Effector memory CD8-positive, alpha-beta T cell (primary cell): ENCODE results near the gene UHRF2.

Experiments
- ATAC-seq: fragments of 150-1000 bp; cut with Tn5 transposase; replicated peaks from 2 replicates; pipeline ENCODE4 v1.10.0; 2021; ENCODE audit warnings: mild to moderate bottlenecking, moderate library complexity
- DNase-seq, 3 experiments: peaks; one replicate each; pipeline ENCODE4 v3.0.0; 2021
- H3K27ac Mint-ChIP-seq, 2 donors: one replicate each; pipeline ENCODE4 v1.8.0; 2022; ENCODE audit warnings: mild to moderate bottlenecking in 2 of 2, mixed read lengths in 2 of 2, moderate library complexity in 2 of 2
- H3K27me3 Mint-ChIP-seq, 2 donors: one replicate each; pipeline ENCODE4 v1.8.0; 2022; ENCODE audit warnings: mixed read lengths in 2 of 2
- H3K36me3 Mint-ChIP-seq: one replicate; pipeline ENCODE4 v1.8.0; 2022; ENCODE audit warnings: mild to moderate bottlenecking, moderate library complexity, mixed read lengths; ENCODE audit not compliant: insufficient read depth
- H3K4me1 Mint-ChIP-seq, 2 donors: one replicate each; pipeline ENCODE4 v1.8.0; 2022; ENCODE audit warnings: low read depth in 2 of 2, mixed read lengths in 2 of 2
- H3K4me3 Mint-ChIP-seq, 2 donors: one replicate each; pipeline ENCODE4 v1.8.0; 2022; ENCODE audit warnings: mild to moderate bottlenecking in 2 of 2, mixed read lengths in 2 of 2, moderate library complexity in 2 of 2
- H3K9me3 Mint-ChIP-seq, 2 donors: one replicate each; pipeline ENCODE4 v1.8.0; 2022; ENCODE audit warnings: mixed read lengths in 2 of 2

UHRF2 gene

DNA sequence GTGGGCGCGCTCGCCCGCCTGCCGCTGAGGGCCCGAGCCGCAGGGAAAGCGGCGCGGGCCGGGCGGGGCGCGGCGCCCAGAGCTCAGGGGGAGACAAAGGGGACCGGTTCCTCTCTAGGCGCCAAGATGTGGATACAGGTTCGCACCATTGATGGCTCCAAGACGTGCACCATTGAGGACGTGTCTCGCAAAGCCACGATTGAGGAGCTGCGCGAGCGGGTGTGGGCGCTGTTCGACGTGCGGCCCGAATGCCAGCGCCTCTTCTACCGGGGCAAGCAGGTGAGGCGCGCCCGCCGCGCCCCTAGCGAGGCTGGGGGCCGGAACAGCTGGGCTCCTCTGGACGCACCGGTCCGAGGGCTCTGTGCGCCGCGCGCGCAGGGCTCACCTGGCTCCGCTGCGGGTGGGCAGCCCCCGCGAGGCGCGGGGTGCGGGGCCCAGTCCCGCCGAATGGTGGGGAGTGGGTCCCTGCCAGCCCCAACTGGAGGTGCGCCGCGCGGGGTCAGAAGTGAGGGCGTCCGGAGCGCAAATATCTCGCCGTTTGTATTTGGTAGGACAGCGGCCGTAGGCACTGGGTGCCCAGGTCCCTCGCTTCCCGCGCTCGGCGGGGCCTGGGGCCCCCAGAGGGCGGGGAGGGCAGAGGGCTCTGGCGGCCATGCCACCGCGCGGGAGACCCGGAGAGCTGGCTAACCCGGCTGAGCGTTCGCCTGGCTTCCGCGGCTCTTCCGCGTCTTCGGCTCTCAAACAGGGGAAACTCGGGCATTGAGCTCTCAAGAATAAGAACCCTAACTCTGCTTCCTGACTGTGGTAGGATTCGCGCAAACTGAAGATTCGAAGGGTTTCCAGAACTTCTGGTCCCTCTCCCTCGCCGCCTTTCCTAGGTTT is 607 bp downstream of the UHRF2 start:
- Mint-ChIP-seq H3K36me3 (peaks cover 34% of the 10 kb centered on the region), H3K27me3 (no peaks in the 10 kb centered on the region), H3K4me3 (peak overlapping the region; percentile 83 to 86), H3K9me3 (no peaks in the 10 kb centered on the region), H3K27ac (peak overlapping the region; percentile 90 to 93), H3K4me1 (peaks cover 27 to 44% of the 10 kb centered on the region in 2 donors)
- ATAC-seq (peak; percentile 28), DNase-seq (peak; percentile 10 to 31 (median 21))

DNA sequence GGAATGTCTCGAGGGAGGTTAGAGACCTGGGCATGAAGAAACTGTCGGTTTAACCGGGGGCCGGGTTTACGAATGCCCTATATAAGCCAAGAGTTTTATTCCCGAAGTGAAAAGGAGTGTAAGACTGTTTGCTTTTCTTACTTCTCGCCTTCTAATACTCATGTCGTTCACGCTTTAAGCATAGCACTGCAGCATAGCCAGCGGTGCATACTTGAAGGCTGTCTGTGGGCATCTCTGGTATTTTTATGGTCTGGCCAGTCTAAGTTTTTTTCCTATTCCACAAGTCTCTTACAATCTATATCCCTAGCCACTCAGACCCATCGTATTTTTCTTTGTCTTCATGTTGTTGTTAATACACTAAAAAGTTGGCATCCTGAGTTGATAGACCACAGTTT is 1.2 kb downstream of the UHRF2 start:
- Mint-ChIP-seq H3K27me3 (no peaks in the 10 kb centered on the region), H3K9me3 (no peaks in the 10 kb centered on the region), H3K4me1 (peaks cover 31 to 51% of the 10 kb centered on the region in 2 donors), H3K27ac (peak overlapping the region; percentile 87 to 93), H3K4me3 (peak overlapping the region; percentile 83 to 86), H3K36me3 (peaks cover 34% of the 10 kb centered on the region)
- DNase-seq = no peak
- ATAC-seq = no peak

DNA sequence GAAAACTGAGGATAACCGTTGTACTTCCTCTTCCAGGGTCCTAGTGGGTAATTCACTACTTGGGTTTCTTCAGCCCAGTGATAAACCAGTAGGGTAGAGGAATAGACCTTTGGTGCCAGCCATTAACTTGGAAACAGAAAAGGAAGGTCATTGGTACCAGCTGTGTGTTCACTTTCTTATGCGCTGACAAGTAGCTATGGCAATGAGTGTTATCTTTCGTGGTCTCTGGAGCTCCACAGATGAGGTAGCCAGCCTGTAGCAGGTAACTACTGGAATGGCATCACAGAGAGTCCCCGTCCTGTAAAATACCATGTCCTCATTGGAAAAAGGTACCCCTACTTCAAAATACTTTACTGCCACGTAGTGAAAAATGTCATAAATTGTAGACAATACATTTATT is 2.3 kb downstream of the UHRF2 start:
- peak overlapping the region; percentile 83 to 86 for H3K4me3 Mint-ChIP-seq
- H3K4me1 Mint-ChIP-seq = peaks cover 36 to 54% of the 10 kb centered on the region in 2 donors
- no peaks in the 10 kb centered on the region for H3K9me3 Mint-ChIP-seq
- peaks cover 34% of the 10 kb centered on the region for H3K36me3 Mint-ChIP-seq
- peak overlapping the region; percentile 87 to 93 for H3K27ac Mint-ChIP-seq
- DNase-seq (no peak), ATAC-seq (no peak)
- H3K27me3 Mint-ChIP-seq = no peaks in the 10 kb centered on the region

DNA sequence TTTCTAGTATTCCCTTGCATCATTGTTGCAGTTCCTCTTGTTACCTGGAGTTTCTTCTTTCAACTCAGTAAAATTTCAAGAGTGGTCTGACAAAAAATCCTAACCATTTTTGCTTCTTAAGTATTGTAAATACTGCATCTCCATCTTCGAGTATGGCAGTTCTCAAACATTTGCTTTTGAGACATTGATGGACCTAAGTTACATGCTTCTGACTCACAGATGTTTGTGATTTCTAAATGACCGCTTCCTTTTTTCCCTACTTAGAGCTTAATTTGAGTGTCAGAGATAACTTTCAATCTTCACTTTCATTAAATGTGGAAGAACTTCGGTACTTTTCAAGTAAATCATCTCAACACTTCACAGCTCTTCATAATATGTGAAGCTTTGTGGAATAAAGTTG is 4.2 kb downstream of the UHRF2 start:
- DNase-seq = no peak
- H3K36me3 Mint-ChIP-seq = peaks cover 39% of the 10 kb centered on the region
- H3K4me3 Mint-ChIP-seq = peak overlapping the region; percentile 39 to 83
- H3K27ac Mint-ChIP-seq = peak overlapping the region; percentile 24 to 90
- H3K27me3 Mint-ChIP-seq = no peaks in the 10 kb centered on the region
- H3K4me1 Mint-ChIP-seq = peaks cover 35 to 64% of the 10 kb centered on the region in 2 donors
- no peak for ATAC-seq
- no peaks in the 10 kb centered on the region for H3K9me3 Mint-ChIP-seq

DNA sequence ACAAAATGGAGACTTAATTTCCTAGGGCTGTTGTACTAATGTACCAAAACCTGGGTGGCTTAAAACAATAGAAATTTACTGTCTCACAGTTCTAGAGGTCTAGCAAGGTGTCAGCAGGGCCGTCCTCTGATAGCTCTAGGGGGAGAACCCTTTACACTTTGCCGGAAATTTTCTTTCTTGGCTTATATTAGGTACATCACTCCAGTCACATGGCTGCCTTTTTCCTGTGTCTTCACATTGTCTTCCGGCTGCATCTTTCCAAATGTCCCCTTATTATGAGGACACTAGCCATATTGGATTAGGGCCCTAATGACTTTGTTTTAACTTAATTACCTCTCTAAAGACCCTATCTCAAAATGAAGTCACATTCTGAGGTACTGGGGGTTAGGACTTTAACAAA is 5.8 kb downstream of the UHRF2 start:
- Mint-ChIP-seq H3K36me3 (peaks cover 41% of the 10 kb centered on the region), H3K4me1 (peaks cover 38 to 68% of the 10 kb centered on the region in 2 donors), H3K4me3 (peak overlapping the region; percentile 27 to 83), H3K27ac (peak overlapping the region in 1 of 2 donors; percentile 90), H3K27me3 (no peaks in the 10 kb centered on the region), H3K9me3 (no peaks in the 10 kb centered on the region)
- ATAC-seq = peak; percentile 27
- no peak for DNase-seq

DNA sequence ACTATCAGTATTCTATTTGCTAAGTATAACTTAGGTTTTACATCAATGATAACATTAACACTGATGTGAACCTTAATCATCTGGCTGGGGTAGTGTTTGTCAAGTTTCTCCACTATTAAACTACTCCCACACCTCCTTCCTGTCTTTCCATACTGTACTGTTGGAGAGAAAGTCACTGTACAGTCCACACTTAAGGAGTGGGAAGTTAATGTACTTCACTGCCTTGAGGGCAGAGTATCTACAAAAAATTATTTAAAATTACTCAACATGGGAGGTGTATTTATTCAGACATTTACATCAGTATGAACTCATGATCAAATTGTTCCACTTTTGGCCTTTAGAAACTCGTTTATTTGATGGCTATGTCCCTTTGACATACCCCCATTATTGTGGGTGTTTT is 11.9 kb downstream of the UHRF2 start:
- H3K9me3 Mint-ChIP-seq = no peaks in the 10 kb centered on the region
- H3K27me3 Mint-ChIP-seq = no peaks in the 10 kb centered on the region
- DNase-seq (no peak), ATAC-seq (no peak)
- H3K36me3 Mint-ChIP-seq = peaks cover 53% of the 10 kb centered on the region
- peaks cover 37 to 64% of the 10 kb centered on the region in 2 donors for H3K4me1 Mint-ChIP-seq
- H3K27ac Mint-ChIP-seq = peak overlapping the region; percentile 35 to 81
- H3K4me3 Mint-ChIP-seq = no peak overlapping the region

DNA sequence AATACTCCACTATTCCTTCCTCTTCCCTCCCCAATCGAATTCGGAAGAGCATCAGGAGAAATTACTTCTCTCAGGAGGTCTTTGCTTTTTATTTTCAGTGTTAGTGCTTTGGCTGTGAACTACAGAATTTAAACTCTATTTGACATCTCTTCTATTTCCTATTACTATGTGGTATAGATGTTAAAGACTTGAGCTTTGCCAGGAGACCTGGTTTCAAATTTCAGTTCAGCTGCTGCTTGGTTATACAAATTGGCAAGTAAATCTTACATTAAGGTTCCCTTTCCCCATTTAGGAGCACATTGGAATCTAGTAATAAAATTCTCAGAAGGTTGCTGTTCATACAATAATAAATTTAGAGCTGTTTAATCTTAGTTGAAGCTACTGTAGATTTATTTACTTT is 13.1 kb downstream of the UHRF2 start:
- DNase-seq = no peak

DNA sequence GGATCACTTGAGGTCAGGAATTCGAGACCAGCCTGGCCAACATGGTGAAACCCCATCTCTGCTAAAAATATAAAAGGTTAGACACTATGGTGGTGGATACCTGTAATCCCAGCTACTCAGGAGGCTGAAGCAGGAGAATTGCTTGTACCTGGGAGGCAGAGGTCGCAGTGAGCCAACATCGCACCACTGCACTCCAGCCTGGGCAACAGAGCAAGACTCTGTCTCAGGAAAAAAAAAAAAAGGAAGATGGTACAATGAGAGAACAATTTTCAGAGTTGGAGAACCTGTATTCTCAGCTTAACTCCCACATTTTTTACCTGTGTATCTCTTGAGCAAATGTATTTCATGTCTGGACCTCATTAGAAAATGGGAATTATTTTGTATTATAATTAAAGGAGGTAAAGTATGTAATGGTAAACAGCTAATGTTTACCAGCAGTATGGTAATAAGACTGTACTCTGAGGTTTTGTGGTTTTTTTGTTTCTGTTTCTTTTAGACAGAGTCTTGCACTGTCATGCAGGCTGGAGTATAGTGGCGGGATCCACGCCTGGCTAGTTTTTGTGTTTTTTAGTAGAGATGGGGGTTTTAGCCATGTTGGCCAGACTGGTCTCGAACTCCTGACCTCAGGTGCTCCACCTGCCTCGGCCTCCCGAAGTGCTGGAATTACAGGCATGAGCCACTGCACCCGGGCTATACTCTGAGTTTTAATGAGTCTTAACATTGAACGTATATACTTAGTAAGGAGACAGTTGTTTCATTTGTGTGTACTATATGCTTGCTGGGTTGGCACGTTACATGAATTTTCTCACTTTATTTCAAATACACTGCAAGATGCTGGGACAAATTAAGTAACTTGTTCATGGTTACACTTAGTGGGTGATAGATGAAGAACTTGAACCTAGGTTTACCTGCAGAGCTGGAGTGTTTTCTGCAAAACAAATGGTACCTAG is 16.2 kb downstream of the UHRF2 start:
- no peaks in the 10 kb centered on the region for H3K9me3 Mint-ChIP-seq
- H3K4me1 Mint-ChIP-seq = peaks cover 49 to 78% of the 10 kb centered on the region in 2 donors
- peak; percentile 13 to 29 (median 16) for DNase-seq
- peak; percentile 95 for ATAC-seq
- H3K4me3 Mint-ChIP-seq = peak overlapping the region; percentile 69 to 77
- peaks cover 51% of the 10 kb centered on the region for H3K36me3 Mint-ChIP-seq
- peak overlapping the region; percentile 71 to 92 for H3K27ac Mint-ChIP-seq
- H3K27me3 Mint-ChIP-seq = no peaks in the 10 kb centered on the region

More for the DNA sequence above, 13.1 kb downstream of the UHRF2 start:
- no peak for ATAC-seq
- no peaks in the 10 kb centered on the region for H3K27me3 Mint-ChIP-seq
- no peak overlapping the region for H3K4me3 Mint-ChIP-seq
- peak overlapping the region in 1 of 2 donors; percentile 81 for H3K27ac Mint-ChIP-seq
- peaks cover 57% of the 10 kb centered on the region for H3K36me3 Mint-ChIP-seq
- H3K9me3 Mint-ChIP-seq = no peaks in the 10 kb centered on the region
- peaks cover 42 to 70% of the 10 kb centered on the region in 2 donors for H3K4me1 Mint-ChIP-seq

DNA sequence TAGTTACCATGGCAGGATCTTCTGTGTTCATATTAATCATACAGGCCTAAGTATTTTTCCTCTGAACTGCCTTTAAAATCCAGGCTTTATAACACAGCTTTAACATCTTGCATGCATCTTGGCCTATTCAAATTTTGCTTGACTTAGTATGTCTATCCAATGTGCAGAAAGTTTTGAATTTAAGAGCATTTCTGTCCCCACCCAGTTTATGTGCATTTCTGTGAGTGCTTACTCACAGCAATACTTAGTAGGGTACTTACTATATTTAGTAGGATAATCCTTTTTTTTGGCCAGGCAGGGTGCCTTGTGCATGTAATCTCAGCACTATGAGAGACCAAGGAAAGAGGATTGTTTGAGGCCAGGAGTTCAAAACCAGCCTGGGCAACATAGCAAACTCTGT is 18.0 kb downstream of the UHRF2 start:
- peak overlapping the region; percentile 5 to 55 for H3K4me3 Mint-ChIP-seq
- H3K27ac Mint-ChIP-seq = peak overlapping the region; percentile 71 to 95
- peaks cover 50% of the 10 kb centered on the region for H3K36me3 Mint-ChIP-seq
- no peaks in the 10 kb centered on the region for H3K27me3 Mint-ChIP-seq
- H3K4me1 Mint-ChIP-seq = peaks cover 43 to 76% of the 10 kb centered on the region in 2 donors
- ATAC-seq = no peak
- no peaks in the 10 kb centered on the region for H3K9me3 Mint-ChIP-seq
- DNase-seq = no peak

DNA sequence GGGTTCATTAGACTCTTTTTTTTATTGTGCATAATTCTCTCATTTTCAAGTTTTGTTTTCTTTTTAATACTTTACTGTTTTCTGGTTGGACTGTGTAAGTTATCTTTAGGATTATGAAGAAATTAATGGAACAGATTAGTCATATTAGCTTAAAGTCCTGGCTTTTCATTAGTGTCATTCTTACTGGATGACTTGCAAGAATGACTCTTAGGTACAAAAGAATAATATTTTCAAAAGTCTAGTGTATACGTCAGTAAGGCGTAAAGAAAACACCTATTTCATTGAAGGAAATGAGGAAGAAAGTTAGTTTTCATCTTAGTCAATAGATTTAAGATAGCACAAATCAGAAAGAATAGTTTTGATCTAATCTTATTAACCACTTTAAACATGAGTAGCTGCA is 20.4 kb downstream of the UHRF2 start:
- Mint-ChIP-seq H3K9me3 (no peaks in the 10 kb centered on the region), H3K4me3 (peak overlapping the region; percentile 11 to 20), H3K36me3 (peaks cover 47% of the 10 kb centered on the region), H3K27me3 (no peaks in the 10 kb centered on the region), H3K4me1 (peaks cover 47 to 68% of the 10 kb centered on the region in 2 donors), H3K27ac (no peak overlapping the region)
- DNase-seq = no peak
- no peak for ATAC-seq

DNA sequence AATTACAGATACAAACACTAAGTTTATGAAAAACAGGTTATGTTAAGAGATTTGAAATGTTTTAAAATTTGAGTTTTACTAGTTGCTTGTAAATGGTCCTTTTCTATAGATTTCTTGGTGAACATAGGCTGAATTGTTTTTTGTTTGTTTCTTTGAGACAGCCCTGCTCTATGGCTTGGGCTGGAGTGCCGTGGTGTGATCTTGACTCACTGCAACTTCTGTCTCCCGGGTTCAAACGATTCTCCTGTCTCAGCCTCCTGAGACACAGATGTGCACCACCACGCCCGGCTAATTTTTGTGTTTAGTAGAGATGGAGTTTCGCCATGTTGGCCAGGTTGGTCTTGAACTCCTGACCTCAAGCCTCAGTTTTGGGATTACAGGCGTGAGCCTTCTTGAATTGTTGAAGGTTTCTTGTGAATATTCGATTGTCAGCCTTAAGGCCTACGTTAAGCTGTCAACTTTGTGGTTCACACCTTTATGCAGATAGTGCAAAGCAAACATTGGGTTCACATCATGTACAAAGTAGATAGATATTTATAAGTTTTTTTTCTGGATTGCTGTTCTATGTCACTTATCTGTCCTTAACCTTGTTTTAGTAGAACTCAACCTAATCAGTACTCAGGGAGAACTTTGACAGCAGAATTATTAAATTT is 26.2 kb downstream of the UHRF2 start:
- H3K27ac Mint-ChIP-seq = peak overlapping the region; percentile 78 to 81
- ATAC-seq (peak; percentile 94), DNase-seq (peak; percentile 7 to 23 (median 10))
- H3K4me3 Mint-ChIP-seq = peak overlapping the region; percentile 52 to 72
- H3K36me3 Mint-ChIP-seq = peaks cover 29% of the 10 kb centered on the region
- no peaks in the 10 kb centered on the region for H3K27me3 Mint-ChIP-seq
- no peaks in the 10 kb centered on the region for H3K9me3 Mint-ChIP-seq
- peaks cover 41 to 69% of the 10 kb centered on the region in 2 donors for H3K4me1 Mint-ChIP-seq

DNA sequence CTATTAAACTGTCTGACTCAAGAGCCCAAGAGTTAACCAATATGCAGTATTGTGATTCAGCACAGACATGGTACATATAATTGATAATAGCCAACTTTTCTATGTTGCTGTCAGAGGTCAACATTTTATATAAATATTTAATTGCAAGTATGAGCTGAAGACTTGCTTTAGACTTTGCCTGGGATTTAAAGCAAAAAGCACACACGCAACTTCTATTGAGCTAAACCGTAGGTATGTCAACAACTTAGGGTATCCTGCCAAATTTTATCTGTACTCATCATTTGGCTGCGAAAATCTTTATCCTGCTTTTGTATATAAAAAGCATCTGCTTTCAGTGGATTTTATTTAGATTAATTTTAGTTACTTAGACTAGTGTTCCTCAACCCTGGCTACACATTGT is 27.4 kb downstream of the UHRF2 start:
- Mint-ChIP-seq H3K9me3 (no peaks in the 10 kb centered on the region), H3K27me3 (no peaks in the 10 kb centered on the region), H3K4me3 (peak overlapping the region in 1 of 2 donors; percentile 72), H3K27ac (no peak overlapping the region), H3K36me3 (peaks cover 17% of the 10 kb centered on the region), H3K4me1 (peaks cover 45 to 59% of the 10 kb centered on the region in 2 donors)
- ATAC-seq = no peak
- no peak for DNase-seq

DNA sequence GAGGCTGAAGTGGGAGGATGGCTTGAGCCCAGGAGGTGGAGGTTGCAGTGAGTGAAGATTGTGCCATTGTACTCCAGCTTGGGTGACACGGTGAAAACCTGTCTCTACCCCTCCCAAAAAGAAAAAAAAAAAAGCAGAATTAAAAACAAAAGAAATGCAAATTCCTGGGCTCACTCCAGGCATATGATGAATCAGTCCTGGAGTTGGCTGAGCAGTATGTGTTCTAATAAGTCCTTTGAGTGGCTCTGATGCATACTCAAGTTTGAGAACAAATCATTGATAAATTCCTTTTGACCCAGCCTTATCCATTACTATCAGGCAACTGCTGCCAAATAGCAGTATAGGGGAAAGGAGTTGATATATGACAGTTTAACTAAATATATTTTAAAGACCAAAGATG is 28.3 kb downstream of the UHRF2 start:
- no peak for DNase-seq
- H3K4me3 Mint-ChIP-seq = no peak overlapping the region
- H3K27ac Mint-ChIP-seq = peak overlapping the region in 1 of 2 donors; percentile 35
- H3K4me1 Mint-ChIP-seq = peaks cover 46 to 56% of the 10 kb centered on the region in 2 donors
- no peak for ATAC-seq
- peaks cover 19% of the 10 kb centered on the region for H3K36me3 Mint-ChIP-seq
- no peaks in the 10 kb centered on the region for H3K9me3 Mint-ChIP-seq
- no peaks in the 10 kb centered on the region for H3K27me3 Mint-ChIP-seq
